ENCODE measurements around the gene CASZ1.

Gene CASZ1

DNA sequence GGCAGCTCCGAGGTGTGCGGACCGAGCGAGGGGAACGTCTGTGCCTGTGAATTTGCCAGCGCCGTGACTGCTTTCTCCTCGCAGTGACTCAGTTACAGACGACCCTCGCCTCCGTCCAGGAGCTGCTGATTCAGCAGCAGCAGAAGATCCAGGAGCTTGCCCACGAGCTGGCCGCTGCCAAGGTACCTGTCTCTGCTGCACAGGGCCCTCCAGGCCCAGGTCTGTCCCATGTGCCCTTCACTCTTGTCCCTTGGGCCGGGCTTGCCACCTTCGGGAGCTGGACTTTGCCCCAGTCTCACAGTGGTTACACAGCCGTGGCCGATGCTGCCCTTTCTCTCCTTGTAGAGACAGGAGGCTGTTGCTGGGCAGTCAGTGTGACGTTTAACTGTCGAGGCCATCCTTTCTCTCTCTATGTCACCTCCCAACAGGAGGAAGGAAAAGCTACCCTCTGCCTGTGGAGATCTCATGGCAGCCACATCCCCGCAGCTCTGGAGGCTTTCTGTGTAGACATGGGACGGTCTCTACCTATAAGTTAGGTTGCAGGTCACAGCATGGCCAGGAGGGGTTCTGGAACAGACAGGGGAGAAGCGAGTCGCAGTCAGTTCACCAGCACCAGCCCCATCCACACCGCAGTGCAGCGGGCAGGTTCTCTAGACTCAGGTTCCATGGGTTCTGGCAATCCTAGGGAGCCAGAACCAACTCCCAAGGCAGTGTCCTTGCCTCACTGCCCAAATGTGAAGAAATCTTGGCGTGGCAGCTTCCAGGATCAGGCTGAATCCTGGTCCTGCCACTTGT is 172.0 kb downstream of the CASZ1 start:
- no peaks in the 10 kb centered on the region; the same call in 1 of the 2 replicates for H3K36me3 ChIP-seq (ENCODE audit: insufficient read depth, low read length)
- H3K9me3 ChIP-seq (ENCODE audit: control insufficient read depth, insufficient read depth, low read length), result no peaks in the 10 kb centered on the region
- H3K4me1 ChIP-seq (ENCODE audit: insufficient read depth, low read length), result no peaks in the 10 kb centered on the region
- H3K9ac ChIP-seq (ENCODE audit: low read depth, low read length), result no peak overlapping the region

DNA sequence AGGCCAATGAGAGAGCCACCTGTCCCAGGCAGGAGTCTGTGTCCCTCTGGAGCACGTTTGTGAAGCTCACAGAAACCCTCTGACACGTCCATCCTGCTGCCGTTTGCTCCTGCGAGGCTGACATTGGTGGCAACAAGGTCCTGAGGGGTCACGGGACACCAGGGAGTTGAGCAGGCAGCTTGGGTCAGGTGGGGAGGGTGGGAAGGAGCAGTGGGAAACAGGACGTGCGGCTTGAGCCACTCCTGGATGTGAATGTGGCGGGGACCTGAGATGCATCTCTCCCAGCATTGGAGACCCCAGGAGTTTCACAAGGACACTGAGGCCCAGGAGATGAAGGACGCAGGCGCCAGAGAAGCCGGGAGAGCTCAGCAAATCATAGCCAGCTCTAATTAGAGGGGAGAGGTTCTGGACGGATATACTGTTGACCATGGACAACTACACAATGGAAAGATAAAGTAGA is 172.7 kb downstream of the CASZ1 start:
- Histone ChIP-seq H3K9me3 (ENCODE audit: control insufficient read depth, insufficient read depth, low read length) (no peaks in the 10 kb centered on the region), H3K9ac (ENCODE audit: low read depth, low read length) (no peak overlapping the region), H3K36me3 (ENCODE audit: insufficient read depth, low read length) (no peaks in the 10 kb centered on the region; the same call in 1 of the 2 replicates), H3K4me1 (ENCODE audit: insufficient read depth, low read length) (no peaks in the 10 kb centered on the region)

DNA sequence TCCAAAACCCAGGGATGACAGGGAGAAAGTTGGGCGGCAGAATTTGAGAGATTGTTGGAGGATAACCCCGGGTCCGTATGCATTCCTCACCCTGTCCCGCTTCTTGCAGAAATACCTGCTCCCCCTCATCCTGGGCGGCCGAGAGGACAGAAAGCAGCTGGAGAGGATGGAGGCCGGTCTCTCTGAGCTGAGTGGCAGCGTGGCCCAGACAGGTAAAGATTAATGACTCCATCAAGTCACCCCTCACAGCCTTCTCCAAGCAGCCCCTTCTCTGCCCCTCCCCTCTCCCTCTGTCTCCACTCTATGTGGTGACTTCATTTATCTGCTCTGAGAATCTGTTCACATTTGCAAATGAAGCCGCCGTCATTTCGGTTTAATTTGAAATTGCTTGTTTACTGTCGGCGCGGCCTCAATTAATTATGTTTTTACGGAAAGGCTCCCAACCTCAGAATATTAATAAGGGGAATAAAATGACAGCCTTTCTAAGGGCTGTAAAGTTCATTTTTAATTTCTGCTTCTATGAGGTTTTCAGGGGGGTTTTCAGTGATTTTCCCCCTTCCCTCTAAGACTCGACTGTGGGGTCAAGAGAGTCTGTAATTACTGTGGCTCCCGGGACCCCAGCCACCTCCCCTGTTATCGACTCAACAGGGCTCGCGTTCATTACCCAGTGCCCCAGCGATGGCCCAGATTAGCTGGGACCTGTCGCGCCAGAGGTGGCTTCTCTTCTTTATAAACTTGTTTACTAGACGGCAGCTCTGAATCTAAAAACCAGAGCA is 173.3 kb downstream of the CASZ1 start:
- Histone ChIP-seq H3K9ac (ENCODE audit: low read depth, low read length) (no peak overlapping the region), H3K36me3 (ENCODE audit: insufficient read depth, low read length) (no peaks in the 10 kb centered on the region; the same call in 1 of the 2 replicates), H3K4me1 (ENCODE audit: insufficient read depth, low read length) (no peaks in the 10 kb centered on the region)

DNA sequence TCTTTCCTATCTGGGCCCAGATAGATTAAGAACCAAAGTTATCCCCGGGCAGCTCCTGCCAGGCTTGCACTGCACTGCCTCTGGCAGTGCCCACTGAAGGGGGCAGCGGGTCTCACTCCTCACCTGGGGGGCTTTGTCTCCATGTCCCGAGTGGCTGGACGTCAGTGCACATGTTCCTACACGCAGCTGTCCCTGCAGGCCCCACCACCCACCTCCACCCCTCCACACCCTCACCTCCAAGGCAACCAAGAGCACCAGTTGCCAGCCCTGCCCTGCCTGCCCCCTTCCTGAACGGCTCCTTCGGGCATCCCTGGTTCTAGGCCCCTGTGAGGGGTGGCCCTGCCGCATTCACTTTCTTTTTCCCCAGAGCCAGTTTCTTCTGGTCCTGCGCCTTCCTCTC is 174.5 kb downstream of the CASZ1 start:
- Histone ChIP-seq H3K36me3 (ENCODE audit: insufficient read depth, low read length) (no peaks in the 10 kb centered on the region; the same call in 1 of the 2 replicates), H3K4me1 (ENCODE audit: insufficient read depth, low read length) (no peaks in the 10 kb centered on the region), H3K9ac (ENCODE audit: low read depth, low read length) (no peak overlapping the region), H3K9me3 (ENCODE audit: control insufficient read depth, insufficient read depth, low read length) (no peaks in the 10 kb centered on the region)

More for the DNA sequence above, 173.3 kb downstream of the CASZ1 start:
- no peaks in the 10 kb centered on the region for H3K9me3 ChIP-seq (ENCODE audit: control insufficient read depth, insufficient read depth, low read length)

DNA sequence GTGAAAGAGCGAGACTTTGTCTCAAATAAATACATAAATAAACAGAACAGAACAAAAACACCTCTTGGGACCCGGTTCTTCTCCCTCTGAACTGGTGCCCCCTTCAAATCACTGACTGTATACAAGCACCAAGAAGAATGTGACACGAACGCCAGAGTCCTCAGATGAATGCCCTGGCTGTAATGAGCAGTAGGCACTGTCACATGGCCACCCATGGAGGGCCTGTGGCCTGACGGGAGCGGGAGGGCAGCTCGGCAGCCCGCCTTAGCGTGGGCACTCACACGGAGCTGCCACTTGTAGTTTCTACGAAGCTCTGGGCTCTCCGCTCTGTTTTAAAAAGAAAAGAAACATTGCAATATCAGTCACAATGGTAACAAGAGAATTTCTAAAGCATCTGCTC is 175.7 kb downstream of the CASZ1 start:
- H3K4me1 ChIP-seq (ENCODE audit: insufficient read depth, low read length), result no peaks in the 10 kb centered on the region; the same call in 1 of the 2 replicates
- no peaks in the 10 kb centered on the region; the same call in 1 of the 2 replicates for H3K36me3 ChIP-seq (ENCODE audit: insufficient read depth, low read length)
- no peaks in the 10 kb centered on the region for H3K9me3 ChIP-seq (ENCODE audit: control insufficient read depth, insufficient read depth, low read length)
- H3K9ac ChIP-seq (ENCODE audit: low read depth, low read length), result no peak overlapping the region

- no peaks in the 10 kb centered on the region; the same call in 1 of the 2 replicates for H3K4me1 ChIP-seq (ENCODE audit: insufficient read depth, low read length)
- H3K36me3 ChIP-seq (ENCODE audit: insufficient read depth, low read length), result no peaks in the 10 kb centered on the region
- H3K9me3 ChIP-seq (ENCODE audit: control insufficient read depth, insufficient read depth, low read length), result no peaks in the 10 kb centered on the region
- H3K9ac ChIP-seq (ENCODE audit: low read depth, low read length), result no peak overlapping the region
Observed at GRCh38 chr1:10617931-10618885, 178.2 kb downstream of the CASZ1 start.

GRCh38 chr1:10617318-10617717 is 179.1 kb downstream of the CASZ1 start:
- Histone ChIP-seq H3K9me3 (ENCODE audit: control insufficient read depth, insufficient read depth, low read length) (no peaks in the 10 kb centered on the region), H3K9ac (ENCODE audit: low read depth, low read length) (no peak overlapping the region), H3K36me3 (ENCODE audit: insufficient read depth, low read length) (no peaks in the 10 kb centered on the region), H3K4me1 (ENCODE audit: insufficient read depth, low read length) (no peaks in the 10 kb centered on the region; the same call in 1 of the 2 replicates)

DNA sequence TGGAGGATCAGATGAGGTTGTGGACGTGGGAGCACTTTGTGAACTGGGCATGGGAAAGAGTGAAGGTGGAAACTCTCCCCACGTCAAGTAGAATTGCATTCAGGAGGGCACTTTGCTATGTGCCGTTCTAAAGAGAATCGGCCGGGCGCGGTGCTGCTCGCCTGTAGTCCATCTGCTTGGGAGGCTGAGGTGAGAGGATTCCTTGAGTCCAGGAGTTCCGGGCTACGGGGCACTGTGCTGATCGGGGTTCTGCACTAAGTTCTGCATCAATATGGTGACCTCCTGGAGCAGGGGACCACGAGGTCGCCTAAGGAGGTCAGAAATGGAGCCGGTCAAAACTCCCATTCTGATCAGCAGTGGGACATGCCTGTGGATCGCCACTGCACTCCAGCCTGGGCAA is 179.8 kb downstream of the CASZ1 start:
- H3K9me3 ChIP-seq (ENCODE audit: control insufficient read depth, insufficient read depth, low read length), result no peaks in the 10 kb centered on the region
- H3K4me1 ChIP-seq (ENCODE audit: insufficient read depth, low read length), result no peaks in the 10 kb centered on the region; the same call in 1 of the 2 replicates
- no peaks in the 10 kb centered on the region for H3K36me3 ChIP-seq (ENCODE audit: insufficient read depth, low read length)
- H3K9ac ChIP-seq (ENCODE audit: low read depth, low read length), result no peak overlapping the region

DNA sequence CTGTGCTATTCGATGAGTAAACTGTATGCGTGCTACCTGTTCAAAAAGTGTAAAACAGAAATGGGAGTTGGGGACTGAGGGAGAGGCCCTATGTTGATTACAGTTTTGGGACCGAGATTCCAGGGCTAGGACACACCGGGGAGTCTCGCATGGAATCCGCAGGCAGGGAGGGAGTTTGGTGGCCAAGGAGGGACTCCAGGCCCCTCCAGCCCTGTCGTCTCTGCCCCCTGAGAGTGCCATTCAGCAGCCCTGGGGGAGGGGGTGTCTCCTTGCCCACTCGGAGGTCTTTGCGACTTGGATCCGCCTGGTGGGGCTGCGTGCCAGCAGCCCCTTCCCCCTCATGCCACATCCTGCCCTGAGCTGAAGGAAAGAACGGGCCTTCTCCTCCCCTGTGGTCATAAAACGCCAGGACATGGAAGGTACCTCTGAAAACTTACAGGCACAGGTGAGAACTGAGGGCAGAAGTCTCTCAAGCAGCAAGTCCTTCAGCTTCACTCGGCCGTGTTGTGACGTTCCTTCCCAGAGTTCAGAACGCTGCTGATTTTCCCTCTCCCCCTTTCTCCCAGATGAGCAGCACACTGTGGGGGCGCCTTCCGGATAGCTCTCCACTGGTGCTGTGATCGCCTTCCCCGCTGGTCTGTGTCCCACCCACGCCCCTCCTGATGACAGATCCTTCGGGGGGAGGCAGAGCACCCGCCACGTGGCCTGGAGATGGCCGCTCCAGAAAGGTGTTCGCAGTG is 180.3 kb downstream of the CASZ1 start:
- H3K4me1 ChIP-seq (ENCODE audit: insufficient read depth, low read length), result no peaks in the 10 kb centered on the region; the same call in 1 of the 2 replicates

GRCh38 chr1:10615332-10615731 is 181.1 kb downstream of the CASZ1 start:
- Histone ChIP-seq H3K36me3 (ENCODE audit: insufficient read depth, low read length) (no peaks in the 10 kb centered on the region), H3K9ac (ENCODE audit: low read depth, low read length) (no peak overlapping the region), H3K4me1 (ENCODE audit: insufficient read depth, low read length) (no peaks in the 10 kb centered on the region; the same call in 1 of the 2 replicates), H3K9me3 (ENCODE audit: control insufficient read depth, insufficient read depth, low read length) (no peaks in the 10 kb centered on the region)

More for the DNA sequence above, 180.3 kb downstream of the CASZ1 start:
- H3K9ac ChIP-seq (ENCODE audit: low read depth, low read length), result no peak overlapping the region
- H3K9me3 ChIP-seq (ENCODE audit: control insufficient read depth, insufficient read depth, low read length), result no peaks in the 10 kb centered on the region
- H3K36me3 ChIP-seq (ENCODE audit: insufficient read depth, low read length), result no peaks in the 10 kb centered on the region

GRCh38 chr1:10614377-10615225 is 181.8 kb downstream of the CASZ1 start:
- no peaks in the 10 kb centered on the region; the same call in 1 of the 2 replicates for H3K4me1 ChIP-seq (ENCODE audit: insufficient read depth, low read length)
- no peak overlapping the region for H3K9ac ChIP-seq (ENCODE audit: low read depth, low read length)
- no peaks in the 10 kb centered on the region for H3K9me3 ChIP-seq (ENCODE audit: control insufficient read depth, insufficient read depth, low read length)
- no peaks in the 10 kb centered on the region for H3K36me3 ChIP-seq (ENCODE audit: insufficient read depth, low read length)

DNA sequence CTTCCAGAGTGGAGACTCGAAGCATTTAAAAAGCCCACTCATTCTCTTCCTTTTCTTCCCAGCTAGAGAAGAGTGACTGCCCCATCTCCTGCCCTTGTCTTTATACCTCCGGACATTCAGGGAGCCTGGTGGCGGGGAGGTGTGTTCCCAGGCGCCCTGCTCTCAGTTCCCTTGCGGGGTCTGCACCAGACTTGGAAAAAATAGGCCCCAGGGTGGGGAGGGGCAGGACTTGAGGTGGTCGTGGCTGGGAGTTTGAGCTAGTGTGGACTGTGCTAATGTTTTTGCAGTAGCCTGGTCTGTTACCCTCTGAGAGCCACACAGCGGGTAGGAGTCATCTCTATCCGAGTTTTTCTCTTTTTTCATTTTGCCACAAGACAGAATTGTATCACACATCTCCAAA is 182.6 kb downstream of the CASZ1 start:
- H3K9ac ChIP-seq (ENCODE audit: low read depth, low read length), result no peak overlapping the region
- no peaks in the 10 kb centered on the region for H3K36me3 ChIP-seq (ENCODE audit: insufficient read depth, low read length)
- H3K9me3 ChIP-seq (ENCODE audit: control insufficient read depth, insufficient read depth, low read length), result no peaks in the 10 kb centered on the region
- H3K4me1 ChIP-seq (ENCODE audit: insufficient read depth, low read length), result no peaks in the 10 kb centered on the region; the same call in 1 of the 2 replicates
